Measurements from ENCODE around the gene KCNIP1. TPM values are rescaled to one million over a fixed set of nuclear protein-coding genes. Genes with fewer than 3 reads are reported as not detected.

Gene KCNIP1
- total RNA-seq, 3 donors from 2014 or later (not counting 1 experiment from before 2014, with no cell fraction given), result not detected

DNA sequence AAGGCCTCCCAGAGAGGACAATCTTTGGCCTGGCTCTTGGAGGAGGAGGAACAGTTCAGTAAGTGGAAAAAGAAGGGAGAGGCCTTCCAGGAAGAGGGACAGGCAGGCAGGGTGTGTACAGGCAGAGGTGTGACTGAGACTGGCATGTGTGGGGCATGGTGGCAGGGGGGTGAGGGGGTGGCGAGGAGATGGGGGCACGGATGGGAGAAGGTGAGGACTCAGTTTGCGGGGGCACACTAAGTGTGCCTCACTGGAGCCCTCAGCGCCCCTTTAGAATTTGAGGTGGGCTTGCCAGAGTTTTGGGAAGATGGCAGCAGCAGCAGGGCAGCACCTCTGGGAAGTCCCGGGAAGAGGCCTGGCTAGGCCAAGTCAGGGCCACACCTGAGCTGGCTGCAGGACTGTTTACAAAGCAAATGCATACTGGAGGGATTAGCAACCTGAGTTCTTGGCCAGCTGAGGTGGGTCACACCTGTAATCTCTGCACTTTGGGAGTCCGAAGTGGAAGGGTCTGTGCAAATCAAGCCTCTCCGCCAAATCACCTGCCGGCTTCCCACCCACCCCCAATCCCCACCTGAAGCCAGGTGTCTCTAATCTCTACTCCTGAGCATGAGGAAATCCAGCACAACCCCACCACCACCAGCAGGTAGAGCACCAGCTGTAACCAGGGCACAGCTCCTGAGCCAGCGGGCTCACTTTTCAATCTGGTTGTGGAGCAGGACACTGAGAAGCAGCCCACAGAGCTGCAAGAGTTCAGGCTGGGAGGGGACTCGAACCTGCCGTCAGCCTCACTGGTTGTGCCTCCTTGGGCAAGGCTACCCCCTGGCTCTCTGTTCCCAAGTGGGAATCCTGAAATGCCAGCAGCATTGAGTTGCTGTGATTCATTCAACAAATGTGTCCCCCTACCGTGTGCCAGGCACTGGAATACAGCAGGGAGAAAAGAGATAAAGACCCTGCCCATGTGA, 269.5 kb downstream of the KCNIP1 start:
- intact Hi-C loops (cut with micrococcal nuclease), result no loop called here

GRCh38 chr5:170774831-170775230, 271.0 kb downstream of the KCNIP1 start:
- Histone ChIP-seq H3K4me3 (ENCODE audit: low read length) (no peak overlapping the region), H3K36me3 (ENCODE audit: control insufficient read depth, insufficient read depth, low read length) (no peaks in the 10 kb centered on the region), H3K27me3 (ENCODE audit: control insufficient read depth, insufficient read depth, low read length) (no peaks in the 10 kb centered on the region), H3K27ac (ENCODE audit: low read length) (no peak overlapping the region), H3K9me3 (ENCODE audit: control insufficient read depth, insufficient read depth, low read length) (no peaks in the 10 kb centered on the region), H3K4me1 (ENCODE audit: control insufficient read depth, insufficient read depth, low read length) (no peaks in the 10 kb centered on the region)
- ATAC-seq, result no peak
- Mint-ChIP-seq H3K36me3 (no peaks in the 10 kb centered on the region), H3K27ac (no peak overlapping the region), H3K4me1 (no peaks in the 10 kb centered on the region), H3K9me3 (no peaks in the 10 kb centered on the region), H3K4me3 (no peak overlapping the region), H3K27me3 (ENCODE audit: low read depth in 2 of 2) (peaks cover 0 to 2% of the 10 kb centered on the region in 2 donors)
- no peak for DNase-seq
- WGBS (ENCODE audit: insufficient coverage), result 87% methylated on average over 5 of the region's 5 CpGs
- TF ChIP-seq, protein P1, sequence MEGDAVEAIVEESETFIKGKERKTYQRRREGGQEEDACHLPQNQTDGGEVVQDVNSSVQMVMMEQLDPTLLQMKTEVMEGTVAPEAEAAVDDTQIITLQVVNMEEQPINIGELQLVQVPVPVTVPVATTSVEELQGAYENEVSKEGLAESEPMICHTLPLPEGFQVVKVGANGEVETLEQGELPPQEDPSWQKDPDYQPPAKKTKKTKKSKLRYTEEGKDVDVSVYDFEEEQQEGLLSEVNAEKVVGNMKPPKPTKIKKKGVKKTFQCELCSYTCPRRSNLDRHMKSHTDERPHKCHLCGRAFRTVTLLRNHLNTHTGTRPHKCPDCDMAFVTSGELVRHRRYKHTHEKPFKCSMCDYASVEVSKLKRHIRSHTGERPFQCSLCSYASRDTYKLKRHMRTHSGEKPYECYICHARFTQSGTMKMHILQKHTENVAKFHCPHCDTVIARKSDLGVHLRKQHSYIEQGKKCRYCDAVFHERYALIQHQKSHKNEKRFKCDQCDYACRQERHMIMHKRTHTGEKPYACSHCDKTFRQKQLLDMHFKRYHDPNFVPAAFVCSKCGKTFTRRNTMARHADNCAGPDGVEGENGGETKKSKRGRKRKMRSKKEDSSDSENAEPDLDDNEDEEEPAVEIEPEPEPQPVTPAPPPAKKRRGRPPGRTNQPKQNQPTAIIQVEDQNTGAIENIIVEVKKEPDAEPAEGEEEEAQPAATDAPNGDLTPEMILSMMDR (IDR thresholded peaks at IDR 0.05), result no peak
- intact Hi-C loops (cut with micrococcal nuclease), result no loop called here

More for the DNA sequence above, 269.5 kb downstream of the KCNIP1 start:
- H3K4me3 ChIP-seq (ENCODE audit: low read length), result no peak overlapping the region
- WGBS (ENCODE audit: insufficient coverage), result 90% methylated on average over 12 of the region's 12 CpGs
- Mint-ChIP-seq H3K4me1 (no peaks in the 10 kb centered on the region), H3K36me3 (no peaks in the 10 kb centered on the region), H3K27me3 (ENCODE audit: low read depth in 2 of 2) (peaks cover 0 to 2% of the 10 kb centered on the region in 2 donors), H3K27ac (no peak overlapping the region), H3K9me3 (no peaks in the 10 kb centered on the region), H3K4me3 (no peak overlapping the region)
- TF ChIP-seq, protein P1 (IDR thresholded peaks at IDR 0.05), result no peak
- DNase-seq, result no peak
- no peak overlapping the region for H3K27ac ChIP-seq (ENCODE audit: low read length)
- no peak for ATAC-seq
- H3K4me1 ChIP-seq (ENCODE audit: control insufficient read depth, insufficient read depth, low read length), result no peaks in the 10 kb centered on the region
- no peaks in the 10 kb centered on the region for H3K9me3 ChIP-seq (ENCODE audit: control insufficient read depth, insufficient read depth, low read length)
- H3K36me3 ChIP-seq (ENCODE audit: control insufficient read depth, insufficient read depth, low read length), result no peaks in the 10 kb centered on the region
- H3K27me3 ChIP-seq (ENCODE audit: control insufficient read depth, insufficient read depth, low read length), result no peaks in the 10 kb centered on the region

GRCh38 chr5:170781946-170782345, 278.1 kb downstream of the KCNIP1 start:
- intact Hi-C loops (cut with micrococcal nuclease), result no loop called here
- Mint-ChIP-seq H3K36me3 (no peaks in the 10 kb centered on the region), H3K27me3 (ENCODE audit: low read depth in 2 of 2) (peaks cover 0 to 6% of the 10 kb centered on the region in 2 donors), H3K4me3 (no peak overlapping the region), H3K4me1 (no peaks in the 10 kb centered on the region), H3K27ac (no peak overlapping the region), H3K9me3 (no peaks in the 10 kb centered on the region)
- no peak for ATAC-seq
- Histone ChIP-seq H3K9me3 (ENCODE audit: control insufficient read depth, insufficient read depth, low read length) (no peaks in the 10 kb centered on the region), H3K27ac (ENCODE audit: low read length) (no peak overlapping the region), H3K27me3 (ENCODE audit: control insufficient read depth, insufficient read depth, low read length) (no peaks in the 10 kb centered on the region), H3K36me3 (ENCODE audit: control insufficient read depth, insufficient read depth, low read length) (no peaks in the 10 kb centered on the region), H3K4me1 (ENCODE audit: control insufficient read depth, insufficient read depth, low read length) (no peaks in the 10 kb centered on the region), H3K4me3 (ENCODE audit: low read length) (no peak overlapping the region)
- TF ChIP-seq, protein P1 (IDR thresholded peaks at IDR 0.05), result no peak
- no peak for DNase-seq
- WGBS (ENCODE audit: insufficient coverage), result 65% methylated on average over 1 of the region's 1 CpG

All from natural killer cell (primary cell).